Osteoblast (primary cell): ENCODE measurements around the gene SMIM26. TPM values are rescaled to one million over a fixed set of nuclear protein-coding genes. Genes with fewer than 3 reads are reported as not detected.

Experiments
- DNase-seq: peaks from one replicate; pipeline ENCODE4 v3.0.0; 2011; ENCODE audit warnings: low spot score, mixed read lengths; ENCODE audit not compliant: insufficient read length; ENCODE audit errors: missing footprints
- H2AFZ ChIP-seq: 2 replicates; pipeline ENCODE4 v1.6.0; 2011; ENCODE audit warnings: mild to moderate bottlenecking, low read length
- H3K27ac ChIP-seq: 2 replicates; pipeline ENCODE4 v1.5.1; 2011; ENCODE audit warnings: mild to moderate bottlenecking, low read depth, low read length, moderate library complexity
- H3K27me3 ChIP-seq: 2 replicates; pipeline ENCODE4 v1.6.0; 2012; ENCODE audit warnings: mild to moderate bottlenecking, control low read depth, inconsistent platforms, low read length, moderate library complexity; ENCODE audit not compliant: insufficient read depth
- H3K36me3 ChIP-seq: 2 replicates; pipeline ENCODE4 v1.5.1; 2011; ENCODE audit warnings: mild to moderate bottlenecking, low read length, control low read depth, moderate library complexity; ENCODE audit not compliant: insufficient read depth
- H3K4me1 ChIP-seq: 2 replicates; pipeline ENCODE4 v1.5.1; 2011; ENCODE audit warnings: mild to moderate bottlenecking, low read length, control low read depth, moderate library complexity; ENCODE audit not compliant: insufficient read depth
- H3K4me2 ChIP-seq: 2 replicates; pipeline ENCODE4 v1.6.0; 2011; ENCODE audit warnings: mild to moderate bottlenecking, low read length; ENCODE audit not compliant: insufficient read depth
- H3K4me3 ChIP-seq: fragments of 200-600 bp; sonication (generic); 3 replicates; pipeline ENCODE4 v1.5.1; 2012; ENCODE audit warnings: mild to moderate bottlenecking, low read length, inconsistent platforms; ENCODE audit not compliant: insufficient read depth
- H3K79me2 ChIP-seq: 2 replicates; pipeline ENCODE4 v1.6.0; 2012; ENCODE audit warnings: mild to moderate bottlenecking, low read length, control low read depth, inconsistent platforms; ENCODE audit not compliant: insufficient read depth
- H3K9me3 ChIP-seq: 2 replicates; pipeline ENCODE4 v1.5.1; 2011; ENCODE audit warnings: low read depth, low read length, control low read depth
- H4K20me1 ChIP-seq: 2 replicates; pipeline ENCODE4 v1.6.0; 2012; ENCODE audit warnings: mild to moderate bottlenecking, low read length, control low read depth; ENCODE audit not compliant: insufficient read depth
- total RNA-seq: library from RNA; depleted of rRNA; stranded (reverse); fragments of >200 nt; gene quantifications from 2 replicates; pipeline ENCODE4 v1.2.3, GENCODE V29; 2012
- TF ChIP-seq, protein P1 (sequence below): IDR thresholded peaks from 2 replicates; pipeline ENCODE4 v1.5.1; 2011; ENCODE audit warnings: mild to moderate bottlenecking, low read depth, low read length, moderate library complexity; ENCODE audit errors: extremely low read depth

SMIM26 gene
- total RNA-seq, 1 donor: 59.7 TPM

DNA sequence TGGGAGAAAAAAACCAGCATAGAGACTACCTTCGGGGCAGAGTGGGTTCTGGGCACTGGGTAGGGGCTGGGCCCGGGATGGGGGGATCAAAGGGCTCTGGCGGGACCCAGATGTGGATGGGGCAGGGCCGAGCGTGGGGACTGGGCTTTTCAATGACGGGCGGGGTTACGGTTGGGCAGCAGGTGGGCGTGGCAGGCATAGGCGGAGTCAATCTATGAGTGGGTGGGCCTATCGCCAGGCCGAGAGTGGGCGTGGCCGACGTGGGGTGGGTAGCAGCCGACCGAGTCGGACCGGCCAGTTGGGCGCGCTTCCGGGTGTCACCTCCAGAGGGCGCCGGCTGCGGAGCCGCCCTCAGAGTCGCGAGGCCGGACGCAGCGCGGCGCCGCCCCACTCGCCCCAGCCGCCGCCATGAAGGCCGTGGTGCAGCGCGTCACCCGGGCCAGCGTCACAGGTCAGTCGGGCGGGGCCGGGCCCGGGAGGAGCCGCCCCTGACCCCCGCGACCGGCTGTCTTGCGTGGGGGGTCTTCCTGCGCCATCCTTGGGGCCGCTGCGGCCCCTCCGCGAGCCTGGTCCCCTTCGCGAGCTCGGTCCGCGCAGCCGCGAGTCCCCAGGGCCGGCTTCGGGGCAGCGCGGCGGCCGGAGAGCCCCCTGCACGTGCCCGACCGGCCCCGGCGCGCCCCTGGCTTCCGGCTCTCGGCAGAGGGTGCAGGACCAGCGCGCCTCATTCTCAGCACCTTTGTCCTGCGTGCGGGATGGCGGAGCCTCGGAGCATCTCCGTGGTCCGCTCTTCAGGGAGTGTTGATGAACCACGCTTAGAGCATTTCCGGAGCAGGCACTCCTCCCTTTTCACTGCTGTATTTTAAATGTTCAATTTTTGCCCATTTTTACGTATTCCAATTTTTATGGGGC, 20.7 kb downstream of the SMIM26 start, which contains the start of gene DTD1:
DTD1 (plus strand) TSS at position 390 of the 909 bp plus-strand sequence; CDS start at position 409, 19 bp downstream.
- Histone ChIP-seq H3K27me3 (no peaks in the 10 kb centered on the region), H3K4me3 (peak within 1 kb of the TSS; percentile 90), H2AFZ (peak within 1 kb of the TSS; percentile 87), H3K9me3 (no peaks in the 10 kb centered on the region), H3K27ac (peak within 1 kb of the TSS; percentile 73), H3K36me3 (no peaks in the 10 kb centered on the region), H4K20me1 (no peaks in the 10 kb centered on the region), H3K79me2 (peaks cover 32% of the 10 kb centered on the region), H3K4me2 (peak within 1 kb of the TSS; percentile 95), H3K4me1 (peaks cover 8% of the 10 kb centered on the region)
- TF ChIP-seq, protein P1, sequence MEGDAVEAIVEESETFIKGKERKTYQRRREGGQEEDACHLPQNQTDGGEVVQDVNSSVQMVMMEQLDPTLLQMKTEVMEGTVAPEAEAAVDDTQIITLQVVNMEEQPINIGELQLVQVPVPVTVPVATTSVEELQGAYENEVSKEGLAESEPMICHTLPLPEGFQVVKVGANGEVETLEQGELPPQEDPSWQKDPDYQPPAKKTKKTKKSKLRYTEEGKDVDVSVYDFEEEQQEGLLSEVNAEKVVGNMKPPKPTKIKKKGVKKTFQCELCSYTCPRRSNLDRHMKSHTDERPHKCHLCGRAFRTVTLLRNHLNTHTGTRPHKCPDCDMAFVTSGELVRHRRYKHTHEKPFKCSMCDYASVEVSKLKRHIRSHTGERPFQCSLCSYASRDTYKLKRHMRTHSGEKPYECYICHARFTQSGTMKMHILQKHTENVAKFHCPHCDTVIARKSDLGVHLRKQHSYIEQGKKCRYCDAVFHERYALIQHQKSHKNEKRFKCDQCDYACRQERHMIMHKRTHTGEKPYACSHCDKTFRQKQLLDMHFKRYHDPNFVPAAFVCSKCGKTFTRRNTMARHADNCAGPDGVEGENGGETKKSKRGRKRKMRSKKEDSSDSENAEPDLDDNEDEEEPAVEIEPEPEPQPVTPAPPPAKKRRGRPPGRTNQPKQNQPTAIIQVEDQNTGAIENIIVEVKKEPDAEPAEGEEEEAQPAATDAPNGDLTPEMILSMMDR: peak; percentile 48
- peak; percentile 94 for DNase-seq

DNA sequence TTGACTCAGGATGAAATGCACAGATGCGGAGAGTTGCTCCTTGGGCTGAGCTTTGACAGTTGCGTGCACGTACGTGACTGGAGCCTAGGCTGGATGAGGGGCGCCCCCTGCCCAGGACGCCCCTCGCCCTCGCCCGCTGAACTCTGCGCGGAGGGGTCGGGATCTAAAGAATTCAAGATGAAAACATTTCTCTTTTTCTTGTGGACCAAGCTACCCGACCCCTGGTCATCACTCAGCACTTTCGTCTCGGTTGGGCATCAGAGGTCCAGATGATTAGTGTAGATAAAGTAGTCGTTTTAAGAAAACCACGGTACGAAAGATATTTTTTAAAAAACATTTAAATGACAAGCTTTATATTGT, 21.3 kb downstream of the SMIM26 start:
- Histone ChIP-seq H3K4me3 (peak overlapping the region; percentile 90), H2AFZ (peak overlapping the region; percentile 87), H3K36me3 (no peaks in the 10 kb centered on the region), H3K27me3 (no peaks in the 10 kb centered on the region), H3K4me2 (peak overlapping the region; percentile 95), H4K20me1 (no peaks in the 10 kb centered on the region), H3K4me1 (peaks cover 8% of the 10 kb centered on the region), H3K9me3 (no peaks in the 10 kb centered on the region), H3K27ac (peak overlapping the region; percentile 73), H3K79me2 (peaks cover 36% of the 10 kb centered on the region)
- TF ChIP-seq, protein P1: no peak
- no peak for DNase-seq

DNA sequence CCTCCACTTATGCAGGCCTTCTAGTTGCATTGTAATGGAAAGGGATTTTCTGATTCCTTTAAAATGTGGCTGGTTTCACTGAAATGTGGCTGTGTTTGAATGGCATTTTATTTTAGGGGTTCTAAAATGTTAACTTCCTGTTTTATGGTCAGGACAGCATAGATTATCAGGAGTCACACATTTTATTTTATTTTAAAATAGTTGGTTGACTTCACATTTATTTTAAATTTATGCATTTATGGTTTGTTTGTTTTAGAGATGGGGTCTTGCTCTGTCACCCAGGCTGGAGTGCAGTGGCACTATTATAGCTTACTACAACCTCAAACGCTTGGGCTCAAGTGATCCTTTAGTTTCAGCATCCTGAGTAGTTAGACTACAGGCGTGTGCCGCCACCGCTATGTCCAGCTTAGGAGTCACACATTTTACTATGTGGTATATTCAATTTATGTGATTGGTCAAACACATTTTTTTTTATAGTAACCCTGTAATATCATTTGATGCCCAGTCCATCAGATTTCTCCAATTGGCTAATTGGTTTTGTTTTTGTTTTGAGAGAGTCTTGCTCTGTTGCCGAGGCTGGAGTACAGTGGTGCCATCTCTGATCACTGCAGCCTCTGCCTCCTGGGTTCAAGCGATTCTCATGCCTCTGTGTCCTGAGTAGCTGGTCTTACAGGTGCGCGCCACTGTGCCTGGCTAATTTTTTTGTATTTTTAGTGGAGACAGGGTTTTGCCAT, 22.9 kb downstream of the SMIM26 start:
- no peak for DNase-seq
- Histone ChIP-seq H3K79me2 (peaks cover 44% of the 10 kb centered on the region), H3K4me2 (no peak overlapping the region)

More for the DNA sequence above, 22.9 kb downstream of the SMIM26 start:
- TF ChIP-seq, protein P1: no peak
- no peak overlapping the region for H3K27ac ChIP-seq
- H3K4me3 ChIP-seq: no peak overlapping the region
- no peaks in the 10 kb centered on the region for H4K20me1 ChIP-seq
- H3K9me3 ChIP-seq: no peaks in the 10 kb centered on the region
- H2AFZ ChIP-seq: no peak overlapping the region
- no peaks in the 10 kb centered on the region for H3K36me3 ChIP-seq
- peaks cover 8% of the 10 kb centered on the region for H3K4me1 ChIP-seq
- no peaks in the 10 kb centered on the region for H3K27me3 ChIP-seq
